ENCODE results near the gene TPP1. TPM values are rescaled to one million over a fixed set of nuclear protein-coding genes. Genes with fewer than 3 reads are reported as not detected.
A peak's percentile ranks its signal among the peaks of the same experiment; 100 is the strongest.

The TPP1 gene
- total and polyA plus RNA-seq, 10 of the 15 experiments (the other 5 are each of a cell fraction or from before 2014, with no cell fraction given) = 7.5 to 64.6 (median 38.3) TPM

GRCh38 chr11:6608726-6609501, 10.3 kb downstream of the TPP1 start:
- Histone ChIP-seq H3K4me3 (no peak overlapping the region), H3K4me1 (ENCODE audit: control insufficient read depth, insufficient read depth, low read length) (peaks cover 38% of the 10 kb centered on the region), H2AFZ (ENCODE audit: control insufficient read depth, low read depth, low read length) (no peak overlapping the region), H3K27ac (ENCODE audit: control insufficient read depth, insufficient read depth) (no peak overlapping the region), H3K9me3 (replicated peaks; ENCODE audit: control insufficient read depth, insufficient read depth, low read length) (no peaks in the 10 kb centered on the region), H3K9ac (ENCODE audit: control insufficient read depth, insufficient read depth, low read length) (no peak overlapping the region), H4K20me1 (ENCODE audit: control insufficient read depth, insufficient read depth) (no peaks in the 10 kb centered on the region), H3K27me3 (replicated peaks in 1 of 2; ENCODE audit: control insufficient read depth in 2 of 2, insufficient read depth in 2 of 2, low read length in 1 of 2) (no peaks in the 10 kb centered on the region), H3K36me3 (ENCODE audit: control insufficient read depth in 2 of 2, insufficient read depth in 2 of 2, low read length in 1 of 2) (peaks cover 23 to 28% of the 10 kb centered on the region in 2 experiments), H3K4me2 (ENCODE audit: control insufficient read depth, insufficient read depth) (no peak overlapping the region), H3K79me2 (ENCODE audit: control insufficient read depth, insufficient read depth, low read length) (peaks cover 56% of the 10 kb centered on the region)
- POLR2A ChIA-PET = interaction anchor here (1.6 to 7.2 kb wide), 2 partner anchors 12 to 75 kb away, joined by 4 to 85 read pairs; partner anchors contain the start of genes MRPL17 and TPP1
- 98% methylated on average over 14 of the region's 14 CpGs for WGBS (ENCODE audit: insufficient coverage, insufficient replicate concordance, low lambda C conversion rate, missing lambda C conversion rate)
- no TSS peak for BruUV-seq (replicated peaks)
- TF ChIP-seq PML (IDR thresholded peaks at IDR 0.05; ENCODE audit: low read length) = 0 out of 2 replicates have a peak, but pooled peaks have one; percentile 11
- no peak for TF ChIP-seq FOXK2 (IDR thresholded peaks at IDR 0.05)
- RAD21 ChIA-PET (ENCODE audit: unreplicated experiment) = interaction anchor here (0.9 kb wide), 1 partner anchor 10 kb away, joined by 6 read pairs; the partner anchor contains the start of gene TPP1
- SMC1A ChIA-PET (ENCODE audit: uncharacterized antibody, unreplicated experiment) = interaction anchor here (2.6 kb wide), 1 partner anchor 9 kb away, joined by 19 read pairs; the partner anchor contains the start of gene TPP1
- FAIRE-seq = no peak
- in situ Hi-C loops (cut with MboI) = loop anchor here (5.0 kb wide), 1 partner anchor 127 kb away; the partner anchor contains the start of genes ARFIP2 and TIMM10B
- DNase-seq (ENCODE audit: low read depth, low spot score) = no peak
- CTCF ChIA-PET = interaction anchor here (2.5 to 3.6 kb wide), 2 partner anchors 9 to 74 kb away, joined by 22 to 26 read pairs; partner anchors contain the start of genes MRPL17 and TPP1
- no peak for ATAC-seq
- intact Hi-C loops (cut with micrococcal nuclease; ENCODE audit: unreplicated experiment) = loop anchor here (10.0 kb wide), 1 partner anchor 224 kb away; no protein-coding TSS in a partner anchor

GRCh38 chr11:6608011-6608410, 11.2 kb downstream of the TPP1 start:
- Histone ChIP-seq H3K27ac (ENCODE audit: control insufficient read depth, insufficient read depth) (peak overlapping the region; percentile 88; the same call in 1 of the 2 replicates), H3K4me2 (ENCODE audit: control insufficient read depth, insufficient read depth) (peak overlapping the region; percentile 98), H3K4me3 (0 out of 2 replicates have a peak overlapping the region, but pooled peaks have one; percentile 19), H4K20me1 (ENCODE audit: control insufficient read depth, insufficient read depth) (no peaks in the 10 kb centered on the region), H2AFZ (ENCODE audit: control insufficient read depth, low read depth, low read length) (no peak overlapping the region), H3K27me3 (replicated peaks in 1 of 2; ENCODE audit: control insufficient read depth in 2 of 2, insufficient read depth in 2 of 2, low read length in 1 of 2) (no peaks in the 10 kb centered on the region), H3K9me3 (replicated peaks; ENCODE audit: control insufficient read depth, insufficient read depth, low read length) (no peaks in the 10 kb centered on the region), H3K4me1 (ENCODE audit: control insufficient read depth, insufficient read depth, low read length) (peaks cover 34% of the 10 kb centered on the region), H3K36me3 (ENCODE audit: control insufficient read depth in 2 of 2, insufficient read depth in 2 of 2, low read length in 1 of 2) (peaks cover 23 to 28% of the 10 kb centered on the region in 2 experiments), H3K9ac (ENCODE audit: control insufficient read depth, insufficient read depth, low read length) (0 out of 2 replicates have a peak overlapping the region, but pooled peaks have one; percentile 23), H3K79me2 (ENCODE audit: control insufficient read depth, insufficient read depth, low read length) (peaks cover 65% of the 10 kb centered on the region)
- ATAC-seq (no peak), DNase-seq (ENCODE audit: low read depth, low spot score) (no peak), FAIRE-seq (no peak)
- WGBS (ENCODE audit: insufficient coverage, insufficient replicate concordance, low lambda C conversion rate, missing lambda C conversion rate) = 100% methylated on average over 9 of the region's 9 CpGs
- ChIA-PET RAD21 (ENCODE audit: unreplicated experiment) (interaction anchor here (1.3 to 2.0 kb wide), 2 partner anchors 10 to 74 kb away, joined by 5 to 23 read pairs; partner anchors contain the start of gene MRPL17), POLR2A (interaction anchor here (0.6 to 7.2 kb wide), 5 partner anchors 11 to 373 kb away, joined by 3 to 85 read pairs (median 4); partner anchors contain the start of genes FHIP1B, MRPL17 and TPP1), CTCF (interaction anchor here (0.9 to 3.6 kb wide), 4 partner anchors 10 to 229 kb away, joined by 3 to 26 read pairs (median 14); partner anchors contain the start of genes MRPL17 and TPP1), SMC1A (ENCODE audit: uncharacterized antibody, unreplicated experiment) (interaction anchor here (1.7 to 6.2 kb wide), 3 partner anchors 10 to 138 kb away, joined by 5 to 57 read pairs (median 19); partner anchors contain the start of genes MRPL17 and TPP1)
- no TSS peak for BruUV-seq (replicated peaks)
- in situ Hi-C loops (cut with MboI) = loop anchor here (5.0 kb wide), 1 partner anchor 126 kb away; the partner anchor contains the start of genes ARFIP2 and TIMM10B
- intact Hi-C loops (cut with micrococcal nuclease; ENCODE audit: unreplicated experiment) = loop anchor here (10.0 kb wide), 1 partner anchor 223 kb away; no protein-coding TSS in a partner anchor
- TF ChIP-seq KDM1A (IDR thresholded peaks at IDR 0.05; ENCODE audit: borderline replicate concordance) = no peak
- no peak for TF ChIP-seq ELK1 (IDR thresholded peaks at IDR 0.05; ENCODE audit: low read depth, low read length)
- TF ChIP-seq ETV6 (conservative IDR thresholded peaks at IDR 0.05 in 1 of 2, IDR thresholded peaks at IDR 0.05 in 1 of 2; ENCODE audit: borderline replicate concordance in 1 of 2, low read depth in 1 of 2) = no peak
- TF ChIP-seq MXI1 (IDR thresholded peaks at IDR 0.05; ENCODE audit: low read depth, low read length) = no peak
- TF ChIP-seq CBX3 (IDR thresholded peaks at IDR 0.05; ENCODE audit: borderline replicate concordance, low read depth) = no peak
- no peak for TF ChIP-seq SPI1 (IDR thresholded peaks at IDR 0.05; ENCODE audit: borderline replicate concordance, insufficient read depth, low read depth, low read length)
- TF ChIP-seq EP300 (IDR thresholded peaks at IDR 0.05; ENCODE audit: borderline replicate concordance in 1 of 2, control insufficient read depth in 1 of 2, low read depth in 2 of 2, low read length in 2 of 2) = no peak
- no peak for TF ChIP-seq BRCA1 (IDR thresholded peaks at IDR 0.05; ENCODE audit: low read depth, low read length)
- no peak for TF ChIP-seq BACH1 (IDR thresholded peaks at IDR 0.05; ENCODE audit: borderline replicate concordance)
- no peak for TF ChIP-seq FOXM1 (IDR thresholded peaks at IDR 0.05; ENCODE audit: low read depth, low read length)

Measured in GM12878 (cell line).